ENCODE measurements around the gene MAGI1.

MAGI1 gene

GRCh38 chr3:66052721-66053549 lies 14.2 kb upstream of the MAGI1 start:
- no peak for TF ChIP-seq TSHZ2 (CRISPR knock-in tag; IDR thresholded peaks at IDR 0.05)
- no peak for TF ChIP-seq ARNTL (CRISPR knock-in tag; IDR thresholded peaks at IDR 0.05; ENCODE audit: borderline replicate concordance, low read depth)
- no peak for TF ChIP-seq ZC3H10 (CRISPR knock-in tag; IDR thresholded peaks at IDR 0.05)
- TF ChIP-seq BACH2 (CRISPR knock-in tag; IDR thresholded peaks at IDR 0.05; ENCODE audit: borderline replicate concordance): no peak
- no peak for TF ChIP-seq ISL1 (CRISPR knock-in tag; IDR thresholded peaks at IDR 0.05)
- no peak for TF ChIP-seq ESRRG (CRISPR knock-in tag; IDR thresholded peaks at IDR 0.05)
- no peak for TF ChIP-seq ZNF8 (CRISPR knock-in tag; IDR thresholded peaks at IDR 0.05)
- TF ChIP-seq TCF4 (CRISPR knock-in tag; IDR thresholded peaks at IDR 0.05; ENCODE audit: borderline replicate concordance): no peak
- no peak for TF ChIP-seq ZNF70 (CRISPR knock-in tag; IDR thresholded peaks at IDR 0.05)

GRCh38 chr3:66050821-66051220 lies 12.1 kb upstream of the MAGI1 start:
- no peak for ATAC-seq
- TF ChIP-seq ISL1 (CRISPR knock-in tag; IDR thresholded peaks at IDR 0.05): no peak
- no peak for TF ChIP-seq CSDC2 (CRISPR knock-in tag; IDR thresholded peaks at IDR 0.05)
- TF ChIP-seq CREB5 (CRISPR knock-in tag; IDR thresholded peaks at IDR 0.05; ENCODE audit: low read depth): no peak
- TF ChIP-seq BACH2 (CRISPR knock-in tag; IDR thresholded peaks at IDR 0.05; ENCODE audit: borderline replicate concordance): no peak
- TF ChIP-seq TSHZ2 (CRISPR knock-in tag; IDR thresholded peaks at IDR 0.05): no peak
- no peak for TF ChIP-seq TOX (CRISPR knock-in tag; IDR thresholded peaks at IDR 0.05; ENCODE audit: borderline replicate concordance)
- no peak for TF ChIP-seq ZFP3 (CRISPR knock-in tag; IDR thresholded peaks at IDR 0.05)
- no peak for TF ChIP-seq CSRNP3 (CRISPR knock-in tag; IDR thresholded peaks at IDR 0.05)
- TF ChIP-seq PATZ1 (CRISPR knock-in tag; IDR thresholded peaks at IDR 0.05; ENCODE audit: borderline replicate concordance): no peak
- no peak for TF ChIP-seq SNAI2 (CRISPR knock-in tag; IDR thresholded peaks at IDR 0.05)
- no peak for TF ChIP-seq ESRRG (CRISPR knock-in tag; IDR thresholded peaks at IDR 0.05)

More at GRCh38 chr3:66052721-66053549, 14.2 kb upstream of the MAGI1 start:
- ATAC-seq: no peak

GRCh38 chr3:66048051-66048395 lies 9.3 kb upstream of the MAGI1 start:
- no peak for TF ChIP-seq CSRNP3 (CRISPR knock-in tag; IDR thresholded peaks at IDR 0.05)
- no peak for TF ChIP-seq ZNF8 (CRISPR knock-in tag; IDR thresholded peaks at IDR 0.05)
- no peak for TF ChIP-seq ISL1 (CRISPR knock-in tag; IDR thresholded peaks at IDR 0.05)
- no peak for TF ChIP-seq CREB5 (CRISPR knock-in tag; IDR thresholded peaks at IDR 0.05; ENCODE audit: low read depth)
- TF ChIP-seq OSR1 (CRISPR knock-in tag; IDR thresholded peaks at IDR 0.05): no peak
- TF ChIP-seq GLIS3 (CRISPR knock-in tag; IDR thresholded peaks at IDR 0.05): no peak
- TF ChIP-seq ESRRG (CRISPR knock-in tag; IDR thresholded peaks at IDR 0.05): no peak
- TF ChIP-seq PATZ1 (CRISPR knock-in tag; IDR thresholded peaks at IDR 0.05; ENCODE audit: borderline replicate concordance): no peak
- no peak for TF ChIP-seq RARB (CRISPR knock-in tag; IDR thresholded peaks at IDR 0.05)
- no peak for TF ChIP-seq CSDC2 (CRISPR knock-in tag; IDR thresholded peaks at IDR 0.05)
- no peak for TF ChIP-seq TOX (CRISPR knock-in tag; IDR thresholded peaks at IDR 0.05; ENCODE audit: borderline replicate concordance)
- TF ChIP-seq TCF4 (CRISPR knock-in tag; IDR thresholded peaks at IDR 0.05; ENCODE audit: borderline replicate concordance): no peak
- TF ChIP-seq ZC3H10 (CRISPR knock-in tag; IDR thresholded peaks at IDR 0.05): no peak
- ATAC-seq: peak; percentile 73
